ENCODE data around the gene SPTBN5.

SPTBN5 gene

DNA sequence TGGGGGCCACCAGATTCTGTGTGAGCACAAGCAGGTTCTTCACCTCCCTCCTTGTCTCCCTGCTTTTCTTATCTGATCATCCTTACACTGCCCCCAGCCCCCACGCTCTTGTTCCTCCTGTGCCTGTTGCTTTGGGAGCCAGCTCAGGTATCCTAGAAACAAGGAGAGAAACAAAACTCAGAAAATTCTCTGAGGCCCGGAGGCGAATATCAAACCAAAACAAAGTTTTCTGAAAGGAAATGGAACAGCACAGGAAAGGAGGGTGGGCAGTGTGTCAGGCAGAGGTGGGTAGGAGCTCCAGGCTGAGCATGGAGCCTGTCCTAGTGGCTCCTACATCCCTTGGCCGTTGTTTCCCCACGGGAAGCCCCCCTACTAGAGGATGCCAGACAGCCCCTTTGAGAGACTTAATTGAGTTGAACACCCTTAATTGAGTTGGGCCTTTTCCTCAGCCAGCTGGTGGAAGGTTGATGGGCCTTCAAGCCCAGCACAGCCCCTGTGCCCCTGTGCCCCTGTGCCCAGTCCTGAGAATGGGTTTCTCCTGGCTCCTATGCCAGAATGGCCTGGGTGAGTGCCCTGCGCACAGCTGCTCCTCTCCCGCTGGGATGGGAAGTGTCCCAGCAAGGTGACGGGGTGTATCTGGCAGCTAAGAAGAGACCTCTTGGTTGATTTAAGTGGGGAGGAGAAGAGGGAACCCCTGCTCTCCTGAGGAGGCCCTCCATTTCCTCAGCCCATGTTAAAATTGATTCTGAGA is 88.8 kb downstream of the SPTBN5 start:
- no peak for DNase-seq (ENCODE audit: low read depth)

- no peak for DNase-seq (ENCODE audit: low read depth)
These were observed 89.5 kb downstream of the SPTBN5 start for GRCh38 chr15:41804361-41804760.

DNA sequence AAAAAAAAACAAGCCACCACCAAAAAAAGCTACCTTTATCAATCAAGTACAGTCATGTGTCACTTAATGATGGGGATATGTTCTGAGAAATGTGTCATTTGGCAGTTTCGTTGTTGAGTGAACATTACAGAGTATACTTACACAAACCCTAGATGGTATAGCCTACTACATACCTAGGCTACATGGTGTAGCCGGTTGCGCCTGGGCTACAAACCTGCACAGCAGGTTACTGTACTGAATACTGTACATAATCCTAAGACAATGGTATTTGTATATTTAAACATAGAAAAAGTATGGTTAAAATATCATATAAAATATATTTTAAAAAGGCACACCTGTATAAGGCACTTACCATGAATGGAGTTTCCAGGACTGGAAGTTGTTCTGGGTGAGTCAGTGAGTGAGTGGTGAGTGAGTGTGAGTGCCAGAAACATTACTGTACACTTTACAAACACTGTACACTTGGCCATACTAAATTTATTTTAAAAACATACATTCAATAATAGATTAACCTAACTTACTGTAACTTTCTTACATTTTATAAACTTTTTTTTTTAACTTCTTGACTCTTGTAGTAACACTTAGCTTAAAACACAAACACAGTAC is 91.9 kb downstream of the SPTBN5 start:
- no peak for DNase-seq (ENCODE audit: low read depth)

DNA sequence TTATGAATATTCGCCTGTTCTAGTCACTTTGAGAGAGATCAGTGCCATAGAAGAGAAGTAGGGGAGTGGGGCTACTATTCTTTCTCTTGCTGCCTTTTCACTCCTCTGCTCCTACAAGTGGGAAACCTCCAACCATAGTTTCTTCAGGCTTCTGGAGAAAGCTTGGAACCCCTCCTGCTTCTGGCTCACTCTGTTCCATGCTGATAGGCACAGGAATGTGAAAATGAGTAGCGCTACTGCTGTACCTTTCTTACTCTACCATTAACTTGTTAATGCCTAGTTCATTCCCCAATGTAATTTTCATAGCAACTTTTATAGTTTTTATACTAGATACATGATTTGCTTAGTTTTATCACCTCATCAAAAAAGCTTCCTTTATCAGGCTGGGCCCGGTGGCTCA is 92.7 kb downstream of the SPTBN5 start:
- DNase-seq (ENCODE audit: low read depth): no peak

DNA sequence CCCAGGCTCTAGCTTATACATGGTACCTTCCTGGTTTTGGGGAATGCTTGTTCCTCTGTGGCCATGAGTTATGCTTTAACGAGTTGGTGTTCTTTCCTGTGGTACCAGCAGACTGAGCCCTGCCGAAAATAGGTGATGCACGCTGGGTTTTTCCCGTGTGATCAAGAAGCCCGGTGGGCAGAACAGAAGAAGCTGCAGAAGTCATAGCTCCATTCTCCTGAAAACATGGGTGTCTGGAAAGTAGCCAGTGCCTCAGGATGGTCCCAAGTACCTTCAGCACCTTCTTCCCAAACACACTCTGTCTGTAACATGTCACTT is 94.4 kb downstream of the SPTBN5 start:
- DNase-seq (ENCODE audit: low read depth): no peak

DNA sequence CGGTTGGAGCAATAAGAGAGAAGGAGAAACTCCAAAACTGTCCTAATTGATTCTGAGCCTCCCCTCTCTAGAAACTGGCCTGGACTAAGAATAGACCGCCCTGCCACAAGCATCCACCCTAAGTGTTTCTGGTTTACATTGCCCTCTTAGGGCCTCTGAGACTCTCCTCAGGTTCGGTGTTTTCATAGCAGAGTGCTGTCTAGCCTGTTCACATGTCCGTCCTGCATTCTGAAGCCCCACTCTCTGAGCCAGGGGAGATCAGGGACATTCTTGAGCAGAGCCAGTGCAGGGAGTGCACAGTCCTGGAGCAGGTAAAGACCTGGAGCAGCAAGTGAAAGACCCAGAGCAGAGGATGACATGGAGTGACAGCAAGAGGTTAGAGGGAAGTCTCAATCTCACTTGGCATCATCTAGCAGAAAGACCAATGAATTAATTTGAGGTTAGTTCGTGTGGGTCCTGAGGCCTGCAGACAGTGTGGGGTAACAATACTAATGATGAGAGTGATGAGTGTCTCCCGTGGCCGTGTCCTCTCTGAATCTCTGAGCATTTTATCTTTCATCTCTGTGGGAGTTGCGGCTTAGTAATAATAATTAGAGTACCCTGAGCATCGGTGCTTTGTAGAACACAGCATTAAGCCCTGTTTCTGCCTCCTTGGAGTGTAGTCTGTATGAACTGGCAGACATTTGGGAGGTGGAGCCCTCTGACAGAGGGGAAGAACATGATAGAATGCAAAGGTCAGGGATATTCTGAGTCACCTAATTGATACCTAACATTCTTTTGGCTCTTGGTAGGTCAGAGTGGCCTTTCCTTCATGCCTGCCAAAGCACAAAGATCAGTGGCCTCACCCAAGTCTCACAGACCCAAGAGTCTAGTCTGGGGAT is 95.0 kb downstream of the SPTBN5 start:
- DNase-seq (ENCODE audit: low read depth): no peak

All from HS-27A (cell line).